SH-SY5Y (cell line): ENCODE results near the gene KIAA1143.

Experiments used
- GATA2 ChIP-seq: IDR thresholded peaks from 2 replicates; pipeline ENCODE4 v1.6.1; 2011; ENCODE audit warnings: mild to moderate bottlenecking, low read depth, low read length
- GATA3 ChIP-seq: IDR thresholded peaks from 2 replicates; pipeline ENCODE4 v1.6.1; 2011; ENCODE audit warnings: low read depth, mild to moderate bottlenecking, low read length, moderate library complexity

DNA sequence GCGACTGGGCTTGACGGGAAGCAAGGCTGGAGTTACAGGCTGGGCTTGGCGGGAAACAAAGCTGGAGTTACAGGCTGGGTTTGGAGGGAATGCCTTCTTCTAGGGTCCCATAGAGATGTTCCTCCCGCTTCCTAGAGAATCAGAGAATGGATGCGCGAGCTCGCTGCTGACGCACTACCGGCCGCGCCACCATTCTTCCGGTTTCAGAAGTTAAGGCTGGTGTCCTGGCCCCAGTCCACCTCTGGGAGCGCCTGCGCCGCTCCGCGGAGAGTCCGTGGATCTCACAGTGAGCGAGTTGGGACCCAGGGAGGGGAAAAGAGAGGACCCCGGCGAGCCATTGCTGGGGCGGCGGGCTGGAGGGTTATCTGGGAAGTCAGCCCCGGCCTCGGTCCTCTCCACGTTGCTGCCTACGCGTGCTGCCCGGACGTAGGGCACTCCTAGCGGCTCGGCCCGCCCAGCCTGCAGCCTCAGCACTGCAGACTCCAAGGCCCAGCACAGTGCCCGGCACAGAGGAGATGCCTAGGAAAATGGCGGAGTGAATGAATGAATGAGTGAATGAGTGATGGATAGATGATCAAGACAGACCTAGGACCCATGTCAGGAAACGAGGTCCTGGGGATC is 48.9 kb downstream of the KIAA1143 start, which contains the start of gene ZNF502:
- TF ChIP-seq GATA3 (no peak), GATA2 (no peak; the same call in 1 of the 2 replicates)
